ENCODE results near the gene SDF4. TPM values are rescaled to one million over a fixed set of nuclear protein-coding genes. Genes with fewer than 3 reads are reported as not detected.

The SDF4 gene
- total and polyA plus RNA-seq, 2 of the 8 experiments (the other 6 are each of a cell fraction or from before 2014, with no cell fraction given) = 45.5 to 75.6 TPM

DNA sequence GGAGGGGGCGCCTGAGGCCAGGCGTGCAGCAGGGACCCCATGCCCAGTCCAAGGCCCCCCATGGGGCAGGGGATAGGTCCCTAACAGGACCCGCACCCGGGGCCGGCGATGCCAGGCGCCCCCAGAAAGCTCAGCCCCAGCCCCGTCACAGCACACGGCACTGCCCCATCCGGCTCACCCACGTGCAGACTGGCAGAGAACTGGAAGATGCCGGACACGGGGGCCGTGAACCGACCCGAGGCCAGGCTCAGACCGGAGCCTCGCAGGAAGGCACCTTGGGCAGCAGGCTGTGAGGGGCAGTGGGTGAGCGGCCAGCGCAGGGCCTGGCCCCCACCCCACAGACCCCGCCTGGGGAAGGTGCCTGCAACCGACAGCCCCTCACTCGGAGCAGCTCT lies 11.5 kb upstream of the SDF4 start:
- no peak overlapping the region for H3K56ac ChIP-seq (replicated peaks; ENCODE audit: insufficient read length, low read depth, low read length)
- no peak overlapping the region for H3K4me2 ChIP-seq (ENCODE audit: insufficient read depth in 1 of 2, low read depth in 2 of 2, low read length in 2 of 2)
- no peaks in the 10 kb centered on the region for H3K9me3 ChIP-seq (ENCODE audit: insufficient read depth in 2 of 2, low read depth in 1 of 2, low read length in 1 of 2)
- no peak overlapping the region for H3K4ac ChIP-seq (replicated peaks; ENCODE audit: insufficient read length, low read depth, low read length)
- ChIA-PET CTCF (ENCODE audit: partially characterized antibody) (interaction anchor here (0.8 to 1.1 kb wide), 2 partner anchors 10 to 121 kb away, joined by 3 to 5 read pairs; no protein-coding TSS in a partner anchor), POLR2A (ENCODE audit: partially characterized antibody) (interaction anchor here (0.7 to 0.8 kb wide), 2 partner anchors 9 to 212 kb away, joined by 3 read pairs; no protein-coding TSS in a partner anchor)
- DNase-seq (ENCODE audit: low read depth in 1 of 2, low spot score in 2 of 2) (no peak), FAIRE-seq (no peak)
- no peak overlapping the region for H2BK20ac ChIP-seq (ENCODE audit: low read length)
- no peak overlapping the region for H4K91ac ChIP-seq (replicated peaks; ENCODE audit: insufficient read length, low read length)
- no peaks in the 10 kb centered on the region; the same call in 1 of the 2 replicates for H3K23me2 ChIP-seq (ENCODE audit: low read depth, low read length)
- no peak overlapping the region for H2AK5ac ChIP-seq (ENCODE audit: low read depth, low read length)
- WGBS, 2 experiments (ENCODE audit: extremely low coverage in 1 of 2, insufficient coverage in 1 of 2, insufficient read length in 1 of 2, insufficient replicate concordance in 2 of 2, low coverage in 1 of 2, low lambda C conversion rate in 2 of 2, missing lambda C conversion rate in 1 of 2) = 97% methylated on average over 13 of the region's 23 CpGs; no CpG with 5 or more reads in 1 of the 2 experiments
- no peaks in the 10 kb centered on the region; a peak in 1 of 4 replicates for H3K79me2 ChIP-seq (ENCODE audit: control insufficient read depth in 1 of 2, insufficient read depth in 2 of 2, low read length in 2 of 2)
- no peaks in the 10 kb centered on the region for H3K36me3 ChIP-seq (ENCODE audit: control insufficient read depth in 2 of 4, insufficient read depth in 4 of 4, low read length in 3 of 4)
- no peaks in the 10 kb centered on the region for H3K79me1 ChIP-seq (ENCODE audit: low read depth, low read length)
- TF ChIP-seq HDAC2 (IDR thresholded peaks at IDR 0.05; ENCODE audit: borderline replicate concordance in 1 of 2, low read depth in 2 of 2, low read length in 2 of 2) (no peak), SP4 (IDR thresholded peaks at IDR 0.05; ENCODE audit: low read length) (no peak), ZNF274 (IDR thresholded peaks at IDR 0.05; ENCODE audit: borderline replicate concordance, extremely low read depth, low read length) (no peak), POLR2A (IDR thresholded peaks at IDR 0.05; ENCODE audit: control extremely low read depth in 1 of 2, low read depth in 2 of 2, low read length in 2 of 2) (no peak)
- TF ChIP-seq, protein P1, sequence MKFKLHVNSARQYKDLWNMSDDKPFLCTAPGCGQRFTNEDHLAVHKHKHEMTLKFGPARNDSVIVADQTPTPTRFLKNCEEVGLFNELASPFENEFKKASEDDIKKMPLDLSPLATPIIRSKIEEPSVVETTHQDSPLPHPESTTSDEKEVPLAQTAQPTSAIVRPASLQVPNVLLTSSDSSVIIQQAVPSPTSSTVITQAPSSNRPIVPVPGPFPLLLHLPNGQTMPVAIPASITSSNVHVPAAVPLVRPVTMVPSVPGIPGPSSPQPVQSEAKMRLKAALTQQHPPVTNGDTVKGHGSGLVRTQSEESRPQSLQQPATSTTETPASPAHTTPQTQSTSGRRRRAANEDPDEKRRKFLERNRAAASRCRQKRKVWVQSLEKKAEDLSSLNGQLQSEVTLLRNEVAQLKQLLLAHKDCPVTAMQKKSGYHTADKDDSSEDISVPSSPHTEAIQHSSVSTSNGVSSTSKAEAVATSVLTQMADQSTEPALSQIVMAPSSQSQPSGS (IDR thresholded peaks at IDR 0.05; ENCODE audit: low read length) = no peak
- no peak overlapping the region for H3K14ac ChIP-seq (ENCODE audit: insufficient read length)
- H2BK12ac ChIP-seq (ENCODE audit: low read depth, low read length) = no peak overlapping the region
- H3K23ac ChIP-seq (ENCODE audit: insufficient read length) = no peak overlapping the region
- no peak overlapping the region for H4K5ac ChIP-seq (ENCODE audit: insufficient read length, low read depth, low read length)
- no peak overlapping the region for H2AFZ ChIP-seq (ENCODE audit: low read length)
- H3K4me3 ChIP-seq (ENCODE audit: extremely low read depth in 1 of 4, insufficient read depth in 2 of 4, low read depth in 3 of 4, low read length in 4 of 4) = no peak overlapping the region
- H2BK5ac ChIP-seq (ENCODE audit: low read depth, low read length) = no peak overlapping the region
- no peak overlapping the region for H3K27ac ChIP-seq (ENCODE audit: low read depth, low read length)
- H2BK120ac ChIP-seq (replicated peaks; ENCODE audit: low read depth, low read length) = no peak overlapping the region
- H4K8ac ChIP-seq (ENCODE audit: extremely low read depth, insufficient read depth, low read length) = no peak overlapping the region
- no peak overlapping the region for H3K9ac ChIP-seq (replicated peaks in 1 of 4; ENCODE audit: extremely low read depth in 1 of 4, low read depth in 3 of 4, low read length in 3 of 4)
- H3K27me3 ChIP-seq (replicated peaks in 1 of 4; ENCODE audit: control insufficient read depth in 3 of 4, extremely low read depth in 1 of 4, insufficient read depth in 3 of 4, low read length in 3 of 4) = peaks cover 2 to 19% (median 11%) of the 10 kb centered on the region in 4 experiments; a peak in 6 of 7 replicates
- no peak overlapping the region for H3K18ac ChIP-seq (ENCODE audit: extremely low read depth, low read length)
- peaks cover 4 to 9% of the 10 kb centered on the region in 2 experiments for H4K20me1 ChIP-seq (replicated peaks in 1 of 2; ENCODE audit: control insufficient read depth in 1 of 2, insufficient read depth in 2 of 2, low read length in 2 of 2)
- H3K4me1 ChIP-seq (replicated peaks in 1 of 4; ENCODE audit: control insufficient read depth in 3 of 4, insufficient read depth in 4 of 4, low read length in 3 of 4) = peaks cover 0 to 10% (median 1%) of the 10 kb centered on the region in 4 experiments; a peak in 5 of 7 replicates
- no peak overlapping the region for H2BK15ac ChIP-seq (ENCODE audit: low read length)

All from H1 (cell line).